GM19397 (cell line): Measurements from ENCODE around the gene HPDL.

Experiments used
- ATAC-seq: cut with Tn5 transposase; IDR thresholded peaks from one replicate; pipeline ENCODE4 v1.9.1; 2021; ENCODE audit warnings: mild to moderate bottlenecking, moderate library complexity; ENCODE audit not compliant: unreplicated experiment

HPDL gene

GRCh38 chr1:45322486-45323040, 4.1 kb upstream of the HPDL start:
- no peak for ATAC-seq

DNA sequence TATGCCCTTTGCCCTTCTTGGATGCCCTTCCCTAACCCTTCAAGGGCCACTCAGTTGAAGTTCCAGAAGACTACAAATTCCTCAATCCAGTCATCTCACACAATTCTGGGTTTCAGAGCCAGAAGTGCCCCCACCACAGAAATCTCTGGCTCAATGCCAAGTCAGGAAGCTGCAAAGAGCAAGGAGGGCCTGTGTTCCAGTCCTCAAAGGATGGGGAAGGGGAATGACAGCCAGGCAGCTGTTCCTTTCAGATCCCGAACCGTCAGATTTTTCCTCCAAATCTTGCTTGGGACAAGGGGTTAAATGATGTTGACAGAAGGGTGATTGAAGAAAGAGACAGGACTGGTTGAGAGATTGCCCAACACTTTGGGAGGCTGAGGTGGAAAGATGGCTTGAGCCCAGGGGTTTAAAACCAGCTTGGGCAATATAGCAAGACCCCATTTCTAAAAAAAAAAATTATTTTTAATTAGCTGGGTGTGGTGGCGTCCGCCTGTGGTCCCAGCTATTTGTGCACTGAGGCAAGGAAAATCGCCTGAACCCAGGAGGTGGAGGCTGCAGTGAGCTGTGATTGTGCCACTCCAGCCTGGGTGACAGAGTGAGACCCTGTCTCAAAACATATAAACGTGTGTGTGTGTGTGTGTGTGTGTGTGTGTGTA, 716 bp upstream of the HPDL start:
- ATAC-seq, result no peak

- ATAC-seq, result no peak
Observed at GRCh38 chr1:45327644-45328515, 1.2 kb downstream of the HPDL start.

DNA sequence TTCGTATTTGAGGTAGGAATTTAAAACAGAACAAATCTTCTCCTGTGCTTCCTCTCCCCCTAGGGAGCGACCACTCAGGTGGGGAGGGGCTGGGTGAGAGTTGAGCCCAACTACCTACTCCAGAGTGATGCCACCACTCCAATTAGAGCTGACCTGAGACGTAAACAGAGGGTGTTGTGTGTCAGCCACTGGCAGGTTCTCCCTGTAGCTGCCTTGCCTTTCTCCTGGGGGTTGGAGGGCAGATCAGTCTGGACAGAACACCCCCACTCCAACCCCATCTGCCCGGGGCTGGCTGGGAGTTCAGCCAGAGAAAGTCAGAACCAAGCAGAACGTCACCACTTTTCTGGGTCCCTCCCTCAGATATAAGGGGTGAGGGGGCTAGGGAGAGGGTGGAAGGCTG, 2.0 kb downstream of the HPDL start:
- ATAC-seq, result no peak

GRCh38 chr1:45329445-45329844, 2.8 kb downstream of the HPDL start:
- no peak for ATAC-seq

DNA sequence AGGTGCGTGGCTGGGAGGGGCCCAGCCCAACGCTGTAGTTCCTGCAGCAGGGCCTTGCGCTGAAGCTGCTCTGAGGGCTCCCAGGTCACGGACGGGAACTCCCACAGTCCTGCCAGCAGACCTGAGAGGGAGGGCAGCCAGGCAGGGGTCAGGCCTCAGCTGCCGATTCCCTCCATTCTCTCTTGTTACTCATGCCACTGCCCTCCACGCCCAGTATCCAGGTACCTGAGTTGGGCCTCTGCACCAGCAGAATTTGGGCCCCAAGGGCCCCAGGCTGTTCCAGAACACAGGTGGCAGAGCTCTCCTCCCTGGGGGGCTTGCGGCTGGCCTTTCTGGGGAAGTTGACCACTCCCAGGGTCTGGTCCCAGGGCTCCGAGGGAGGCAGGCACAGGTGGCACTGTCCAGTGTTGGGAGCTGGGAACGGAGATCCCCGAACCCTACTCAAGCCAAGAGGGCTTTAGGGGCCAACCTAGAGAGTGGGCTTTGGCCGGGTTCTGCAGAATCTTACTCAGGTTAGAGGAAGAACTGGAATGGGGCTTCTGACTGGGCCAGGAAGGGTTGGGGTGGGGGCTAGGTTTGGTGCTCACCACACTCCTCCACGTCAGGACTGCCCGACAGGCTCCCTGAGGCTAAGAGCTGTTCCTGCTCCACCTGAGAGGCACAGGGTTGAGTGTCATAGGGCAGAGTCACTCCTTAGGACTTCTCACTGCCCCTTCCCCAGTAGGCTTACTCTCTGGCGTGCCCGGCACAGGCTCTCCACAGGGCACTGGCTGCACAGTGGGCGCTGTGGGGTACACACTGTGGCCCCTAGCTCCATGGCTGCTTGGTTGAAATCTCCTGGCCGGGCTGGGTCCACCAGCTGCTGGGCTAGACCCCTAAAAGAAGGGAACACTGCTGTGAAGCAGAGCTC, 5.0 kb downstream of the HPDL start:
- no peak for ATAC-seq

GRCh38 chr1:45332346-45332720, 5.6 kb downstream of the HPDL start:
- ATAC-seq, result no peak

DNA sequence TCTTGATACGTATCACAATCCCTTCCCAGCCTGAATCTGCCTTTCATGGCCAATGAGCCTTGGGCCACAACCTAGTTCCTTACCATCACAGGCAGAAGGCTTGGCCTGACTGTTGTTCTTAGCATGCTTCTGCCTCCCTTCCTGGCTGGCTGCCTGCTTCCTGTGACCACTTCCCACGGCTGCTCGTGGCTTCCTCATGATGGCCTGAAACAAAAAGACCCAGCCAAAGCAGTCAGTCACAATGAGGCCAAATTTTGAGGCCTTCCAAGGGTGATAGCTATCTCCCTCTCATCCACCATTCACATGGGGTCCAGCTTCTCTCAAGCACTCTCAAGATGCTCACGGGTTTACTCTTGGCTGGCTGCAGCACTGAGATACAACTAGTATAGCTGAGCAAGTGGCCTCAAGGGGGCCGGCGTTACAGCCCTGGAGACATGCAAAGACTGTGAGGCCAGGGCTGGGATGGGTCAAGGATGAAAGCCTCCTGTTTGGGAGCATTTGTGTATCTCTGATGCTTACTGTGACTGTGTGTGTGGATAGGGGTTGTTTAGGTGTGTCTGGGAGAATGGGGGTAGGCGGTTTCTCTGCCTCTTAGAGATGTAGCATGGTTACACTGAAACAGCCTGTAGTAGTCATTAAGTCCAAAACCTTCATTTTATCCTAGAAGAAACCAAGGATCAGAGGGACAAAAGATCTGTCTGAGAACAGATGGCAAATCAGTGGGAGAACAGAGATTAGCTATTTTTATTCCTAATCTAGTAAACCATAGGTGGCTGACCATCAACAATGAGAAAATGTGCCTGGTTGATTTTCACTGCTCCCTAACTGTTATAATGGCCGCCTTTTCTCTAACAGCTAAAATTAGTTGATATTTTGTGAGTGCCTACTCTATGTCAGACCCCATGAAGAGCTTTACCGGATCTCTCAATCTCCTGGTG, 7.9 kb downstream of the HPDL start:
- no peak for ATAC-seq

GRCh38 chr1:45335855-45336324, 9.2 kb downstream of the HPDL start:
- ATAC-seq, result no peak

DNA sequence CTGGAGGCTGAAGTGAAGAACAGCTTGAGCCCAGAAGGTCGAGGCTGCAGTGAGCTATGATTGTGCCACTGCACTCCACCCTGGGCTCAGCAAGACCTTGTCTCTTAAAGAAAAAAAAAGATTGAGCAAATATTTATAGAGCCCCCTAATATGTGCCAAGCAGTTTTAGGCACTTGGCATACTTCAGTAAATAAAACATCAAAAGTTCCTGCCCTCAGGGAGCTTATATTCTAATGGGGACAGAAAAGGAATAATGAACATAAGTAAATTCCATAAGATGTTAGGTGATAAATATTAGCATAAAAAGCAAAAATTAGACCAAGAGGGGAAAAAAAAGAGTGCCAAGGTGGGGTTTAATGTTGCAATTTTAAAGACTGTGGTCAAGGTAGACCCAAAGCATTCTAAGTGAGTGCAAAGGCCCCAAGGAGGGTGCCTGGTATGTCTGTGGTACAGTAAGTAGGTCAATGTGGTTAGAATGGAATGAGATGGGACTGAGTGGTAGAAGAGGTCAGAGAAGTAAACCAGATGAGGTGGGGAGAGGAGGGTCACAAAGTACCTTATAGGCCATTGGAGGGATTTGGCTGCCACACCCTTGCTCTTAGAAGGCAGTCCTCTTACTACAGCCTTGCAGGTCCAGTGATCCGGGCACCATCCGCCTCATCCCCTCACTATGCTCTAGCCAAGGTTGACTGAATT, 11.1 kb downstream of the HPDL start:
- no peak for ATAC-seq

DNA sequence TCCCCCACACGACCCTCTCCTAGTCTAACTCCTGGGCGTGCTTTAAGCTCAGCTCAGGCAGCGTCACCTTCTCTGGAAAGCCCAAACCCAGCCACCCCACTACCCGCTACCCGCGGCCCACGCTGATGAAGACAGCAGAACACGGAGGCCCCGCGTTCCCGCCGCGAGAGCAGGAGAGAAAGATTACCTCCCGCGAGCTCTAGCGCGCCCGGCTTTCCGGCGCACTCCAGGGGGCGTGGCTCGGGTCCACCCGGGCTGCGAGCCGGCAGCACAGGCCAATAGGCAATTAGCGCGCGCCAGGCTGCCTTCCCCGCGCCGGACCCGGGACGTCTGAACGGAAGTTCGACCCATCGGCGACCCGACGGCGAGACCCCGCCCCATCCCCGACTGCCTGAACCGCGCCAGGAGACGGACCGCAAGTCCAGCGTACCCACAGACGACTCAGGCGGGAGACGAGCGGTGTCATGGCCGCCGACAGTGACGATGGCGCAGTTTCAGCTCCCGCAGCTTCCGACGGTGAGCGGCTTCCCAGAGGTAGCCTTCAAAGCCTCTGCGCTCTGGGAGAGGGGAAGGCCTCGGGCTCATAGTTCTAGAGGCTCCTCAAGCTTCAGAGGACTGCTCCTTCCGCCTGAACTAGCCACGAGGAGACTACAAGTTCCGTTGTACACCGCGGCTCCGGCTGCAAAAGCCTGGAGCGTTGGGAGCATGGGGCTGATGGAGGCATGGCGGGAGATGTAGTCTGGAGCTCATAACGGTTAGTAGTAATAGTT, 13.3 kb downstream of the HPDL start, which contains the start of the genes MUTYH and TOE1:
Gene MUTYH (minus strand): TSS at position 652 of the 770 bp plus-strand sequence. CDS start 5,935 bp downstream, outside the sequence.
Gene TOE1 (plus strand): TSS at position 382 of the 770 bp plus-strand sequence. CDS start 83 bp downstream, at position 465.
- peak; percentile 88 for ATAC-seq

DNA sequence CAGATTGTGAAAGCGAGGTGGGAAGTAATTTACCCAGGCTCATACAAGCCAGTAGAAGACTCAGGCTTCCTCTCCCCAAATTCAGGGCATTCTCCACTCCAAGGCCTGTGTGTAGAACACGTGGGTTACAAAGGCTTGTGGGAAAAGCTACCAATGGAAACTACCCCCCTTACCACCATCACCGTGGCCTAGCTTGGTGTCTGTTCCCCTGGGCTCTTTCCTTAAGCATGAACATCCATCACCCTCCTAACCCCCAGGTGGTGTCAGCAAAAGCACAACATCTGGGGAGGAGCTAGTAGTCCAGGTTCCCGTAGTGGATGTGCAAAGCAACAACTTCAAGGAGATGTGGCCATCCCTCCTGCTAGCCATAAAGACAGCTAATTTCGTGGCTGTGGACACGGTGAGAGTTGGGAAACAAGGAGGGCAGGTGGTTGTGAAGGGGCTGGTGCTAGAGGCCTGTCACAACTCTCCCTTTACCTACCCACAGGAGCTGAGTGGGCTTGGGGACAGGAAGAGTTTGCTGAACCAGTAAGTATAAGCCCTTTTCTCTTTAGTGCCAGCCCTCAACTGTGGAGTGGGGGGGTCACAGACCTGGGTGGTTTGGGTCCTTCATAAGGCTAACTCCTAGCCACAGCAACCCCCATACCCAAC, 14.2 kb downstream of the HPDL start:
- no peak for ATAC-seq

DNA sequence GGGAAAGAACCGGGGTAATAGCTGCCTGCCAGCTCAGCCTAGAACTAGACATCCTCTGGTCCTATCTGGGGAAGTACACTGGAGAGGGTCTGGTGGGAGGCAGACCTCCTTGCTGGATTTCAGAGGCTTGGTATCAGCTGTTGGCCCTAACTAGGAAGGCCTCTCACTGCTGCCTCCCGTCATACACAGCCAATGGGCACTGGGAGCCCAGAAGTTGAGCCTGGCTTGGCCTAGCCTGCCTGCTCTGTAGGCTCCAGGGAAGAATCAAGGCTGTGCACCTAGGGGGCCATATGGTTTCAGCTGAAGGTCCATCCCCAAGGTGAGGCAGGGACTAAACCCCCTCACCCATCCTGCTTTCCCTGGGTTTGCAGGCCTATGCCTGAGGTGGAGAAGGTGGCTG, 17.8 kb downstream of the HPDL start:
- no peak for ATAC-seq

GRCh38 chr1:45345014-45345413, 18.3 kb downstream of the HPDL start:
- no peak for ATAC-seq

- no peak for ATAC-seq
Observed at GRCh38 chr1:45346473-45346872, 19.8 kb downstream of the HPDL start.

- ATAC-seq, result no peak
Observed at GRCh38 chr1:45348020-45348419, 21.3 kb downstream of the HPDL start.

- ATAC-seq, result no peak
Observed at GRCh38 chr1:45348609-45348965, 21.9 kb downstream of the HPDL start.
